CD4-positive, alpha-beta T cell (primary cell): ENCODE measurements around the gene POSTN. TPM values are rescaled to one million over a fixed set of nuclear protein-coding genes. Genes with fewer than 3 reads are reported as not detected.

Experiments used
- ATAC-seq: fragments of 200-7000 bp; cut with Tn5 transposase; one replicate; pipeline ENCODE4 v1.10.0; 2022; ENCODE audit warnings: mild to moderate bottlenecking; ENCODE audit not compliant: poor library complexity
- CTCF ChIA-PET: fragments of 350-600 bp; sonication (Branson Sonifier 250); formaldehyde crosslinking; loops from one replicate; lab custom pipeline; 2021; ENCODE audit warnings: antibody characterized with exemption, inconsistent platforms; lab: Charles Lee
- POLR2A ChIA-PET: fragments of 350-600 bp; sonication (Branson Sonifier 250); formaldehyde crosslinking; loops from one replicate; lab custom pipeline; 2021; ENCODE audit warnings: antibody characterized with exemption, inconsistent platforms; lab: Charles Lee
- DNase-seq, 14 experiments: peaks; one replicate each; pipeline ENCODE4 v3.0.0-alpha.2; 2013 to 2020; ENCODE audit warnings: mixed read lengths in 2 of 14
- H3K27ac ChIP-seq, 2 donors: one replicate each; pipeline versions ENCODE4 v1.5.1 to v1.7.0; 2013; ENCODE audit warnings: low read length in 2 of 2, low read depth in 1 of 2, mild to moderate bottlenecking in 1 of 2
- H3K27me3 ChIP-seq, 2 experiments: 1 replicate in 1 of 2; 2 replicates in 1 of 2; pipeline versions ENCODE4 v1.6.1 to v1.7.0; 2013; ENCODE audit warnings: low read length in 2 of 2, control low read depth in 1 of 2, mild to moderate bottlenecking in 1 of 2, moderate library complexity in 1 of 2; ENCODE audit not compliant: insufficient read depth in 2 of 2, control insufficient read depth in 1 of 2
- H3K36me3 ChIP-seq: one replicate; pipeline ENCODE4 v1.6.1; 2013; ENCODE audit warnings: low read length, control low read depth; ENCODE audit not compliant: insufficient read depth
- H3K4me1 ChIP-seq: one replicate; pipeline ENCODE4 v1.6.1; 2013; ENCODE audit warnings: low read length, control low read depth; ENCODE audit not compliant: insufficient read depth
- H3K4me3 ChIP-seq: one replicate; pipeline ENCODE4 v1.5.1; 2013; ENCODE audit warnings: mild to moderate bottlenecking, low read length, moderate library complexity
- H3K9me3 ChIP-seq, 2 experiments: 1 replicate in 1 of 2; 2 replicates in 1 of 2; pipeline versions ENCODE4 v1.6.1 to v1.7.0; 2013; ENCODE audit warnings: low read length in 2 of 2, mild to moderate bottlenecking in 2 of 2, control low read depth in 1 of 2, moderate library complexity in 1 of 2; ENCODE audit not compliant: control insufficient read depth in 1 of 2, insufficient read depth in 1 of 2
- H3K27ac Mint-ChIP-seq: one replicate; pipeline ENCODE4 v1.8.0; 2020; ENCODE audit warnings: mixed read lengths
- H3K27me3 Mint-ChIP-seq: one replicate; pipeline ENCODE4 v1.8.0; 2021; ENCODE audit warnings: mixed read lengths
- H3K36me3 Mint-ChIP-seq: one replicate; pipeline ENCODE4 v1.8.0; 2021; ENCODE audit warnings: low read depth, mixed read lengths
- H3K4me1 Mint-ChIP-seq: one replicate; pipeline ENCODE4 v1.8.0; 2021; ENCODE audit warnings: low read depth, mixed read lengths
- H3K4me3 Mint-ChIP-seq: one replicate; pipeline ENCODE4 v1.8.0; 2020; ENCODE audit warnings: mild to moderate bottlenecking, mixed read lengths
- H3K9me3 Mint-ChIP-seq: one replicate; pipeline ENCODE4 v1.8.0; 2020; ENCODE audit warnings: mixed read lengths
- intact Hi-C, 2 experiments: fragments of 100-400 bp; cut with DNase I in 1 of 2; cut with micrococcal nuclease in 1 of 2; formaldehyde crosslinking; loops; one replicate each; pipeline versions ENCODE4 v1.15.1 to v1.9.0; 2023 to 2025; cut with DNase I, micrococcal nuclease
- total RNA-seq, 174 experiments: library from RNA in 2 of 174; stranded (reverse) in 2 of 174; gene quantifications; one replicate each; pipeline ENCODE4 v1.2.3 and lab custom pipeline; 2021 to 2026
- TF ChIP-seq, protein P1 (sequence below): fragments of 200-600 bp; IDR thresholded peaks from one replicate; pipeline ENCODE4 v1.8.0; 2022; ENCODE audit warnings: antibody characterized with exemption, mild to moderate bottlenecking

POSTN gene
- total RNA-seq, 2 experiments from 2014 or later, result not detected

DNA sequence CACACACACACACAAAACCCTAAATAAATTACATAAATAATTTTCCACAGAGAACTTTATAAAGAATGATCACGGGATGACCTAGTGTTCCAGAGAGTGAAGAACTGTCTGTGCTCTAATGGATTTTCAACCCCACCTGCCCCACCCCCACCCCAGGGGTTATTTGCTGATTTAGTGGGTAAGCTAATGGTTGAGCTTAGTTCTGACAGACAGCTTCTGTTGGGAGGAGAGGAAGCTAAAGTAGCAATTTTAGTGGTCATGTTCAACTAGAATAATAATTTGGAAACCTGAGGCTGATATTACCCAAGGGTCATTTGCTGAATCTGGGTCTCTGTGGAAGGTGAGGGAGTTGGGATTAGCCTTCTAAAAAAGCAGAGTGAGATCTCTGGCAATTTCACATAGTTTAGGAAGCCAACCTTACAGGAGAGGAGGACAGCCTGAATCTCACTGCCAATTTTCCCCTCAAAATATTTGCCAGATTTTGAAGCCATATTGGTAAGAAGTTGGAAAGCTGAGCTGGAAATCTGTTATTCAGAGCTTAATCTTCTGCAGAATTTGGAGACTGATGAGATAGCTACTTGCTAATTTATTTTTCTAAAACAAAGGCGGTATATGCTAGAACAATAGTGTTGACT is 68.7 kb downstream of the POSTN start:
- Histone ChIP-seq H3K27ac (no peak overlapping the region), H3K27me3 (no peaks in the 10 kb centered on the region), H3K4me1 (no peaks in the 10 kb centered on the region), H3K36me3 (no peaks in the 10 kb centered on the region), H3K4me3 (no peak overlapping the region), H3K9me3 (no peaks in the 10 kb centered on the region)
- H3K27ac Mint-ChIP-seq, result no peak overlapping the region
- DNase-seq, result no peak
- no peak for ATAC-seq
- peaks cover 9% of the 10 kb centered on the region for H3K9me3 Mint-ChIP-seq
- intact Hi-C loops, result no loop called here
- no peaks in the 10 kb centered on the region for H3K27me3 Mint-ChIP-seq
- POLR2A ChIA-PET, result no interaction called here
- CTCF ChIA-PET, result interaction anchor here (0.9 kb wide), 1 partner anchor 12 kb away, joined by 3 read pairs; no protein-coding TSS in a partner anchor
- H3K36me3 Mint-ChIP-seq, result no peaks in the 10 kb centered on the region
- no peaks in the 10 kb centered on the region for H3K4me1 Mint-ChIP-seq
- no peak overlapping the region for H3K4me3 Mint-ChIP-seq
- TF ChIP-seq, protein P1, sequence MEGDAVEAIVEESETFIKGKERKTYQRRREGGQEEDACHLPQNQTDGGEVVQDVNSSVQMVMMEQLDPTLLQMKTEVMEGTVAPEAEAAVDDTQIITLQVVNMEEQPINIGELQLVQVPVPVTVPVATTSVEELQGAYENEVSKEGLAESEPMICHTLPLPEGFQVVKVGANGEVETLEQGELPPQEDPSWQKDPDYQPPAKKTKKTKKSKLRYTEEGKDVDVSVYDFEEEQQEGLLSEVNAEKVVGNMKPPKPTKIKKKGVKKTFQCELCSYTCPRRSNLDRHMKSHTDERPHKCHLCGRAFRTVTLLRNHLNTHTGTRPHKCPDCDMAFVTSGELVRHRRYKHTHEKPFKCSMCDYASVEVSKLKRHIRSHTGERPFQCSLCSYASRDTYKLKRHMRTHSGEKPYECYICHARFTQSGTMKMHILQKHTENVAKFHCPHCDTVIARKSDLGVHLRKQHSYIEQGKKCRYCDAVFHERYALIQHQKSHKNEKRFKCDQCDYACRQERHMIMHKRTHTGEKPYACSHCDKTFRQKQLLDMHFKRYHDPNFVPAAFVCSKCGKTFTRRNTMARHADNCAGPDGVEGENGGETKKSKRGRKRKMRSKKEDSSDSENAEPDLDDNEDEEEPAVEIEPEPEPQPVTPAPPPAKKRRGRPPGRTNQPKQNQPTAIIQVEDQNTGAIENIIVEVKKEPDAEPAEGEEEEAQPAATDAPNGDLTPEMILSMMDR, result no peak

DNA sequence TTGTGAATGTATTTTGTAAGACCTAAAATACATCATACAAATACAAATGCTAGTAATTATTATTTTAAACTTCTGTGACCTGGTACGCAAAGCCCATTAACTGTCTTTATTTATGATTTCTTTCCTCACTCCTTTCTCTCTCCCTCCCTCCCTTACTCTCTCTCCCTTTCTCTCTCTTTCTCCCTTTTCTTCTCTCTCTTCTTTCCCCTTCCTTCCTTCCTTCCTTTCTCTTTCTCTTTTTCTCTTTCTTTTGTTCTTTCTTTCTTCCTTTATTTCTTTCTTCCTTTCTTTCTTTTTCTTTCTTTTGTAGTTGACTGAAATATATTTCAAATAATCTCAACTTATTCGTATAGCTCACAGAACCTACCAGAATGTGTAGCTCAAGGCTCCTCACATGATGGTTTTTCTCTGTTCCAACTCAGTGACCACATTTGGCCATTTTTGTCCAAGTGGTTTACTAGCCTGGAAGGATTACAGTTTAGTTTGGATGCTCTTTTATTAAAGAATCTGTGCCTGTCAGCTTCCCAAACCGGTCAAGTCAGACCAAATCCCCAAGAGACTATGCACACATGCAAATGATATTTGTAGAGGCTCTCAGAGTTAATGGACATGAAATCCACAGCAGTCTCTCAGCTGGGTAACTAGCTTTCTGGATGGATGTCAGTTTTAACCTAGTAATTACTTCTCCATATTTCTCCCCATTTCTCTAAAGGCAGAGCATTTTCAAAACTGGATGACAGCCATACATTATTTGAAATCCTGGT is 71.7 kb downstream of the POSTN start:
- DNase-seq (no peak), ATAC-seq (no peak)
- Histone ChIP-seq H3K4me1 (no peaks in the 10 kb centered on the region), H3K27me3 (no peaks in the 10 kb centered on the region), H3K27ac (no peak overlapping the region), H3K4me3 (no peak overlapping the region), H3K36me3 (no peaks in the 10 kb centered on the region), H3K9me3 (peaks cover 0 to 5% of the 10 kb centered on the region in 2 experiments)
- Mint-ChIP-seq H3K27ac (no peak overlapping the region), H3K4me1 (no peaks in the 10 kb centered on the region), H3K4me3 (no peak overlapping the region), H3K27me3 (no peaks in the 10 kb centered on the region), H3K9me3 (peaks cover 9% of the 10 kb centered on the region), H3K36me3 (no peaks in the 10 kb centered on the region)
- ChIA-PET CTCF (no interaction called here), POLR2A (interaction anchor here (0.6 kb wide), 1 partner anchor 1159 kb away, joined by 4 read pairs; no protein-coding TSS in a partner anchor)
- TF ChIP-seq, protein P1, result no peak
- intact Hi-C loops, result no loop called here

DNA sequence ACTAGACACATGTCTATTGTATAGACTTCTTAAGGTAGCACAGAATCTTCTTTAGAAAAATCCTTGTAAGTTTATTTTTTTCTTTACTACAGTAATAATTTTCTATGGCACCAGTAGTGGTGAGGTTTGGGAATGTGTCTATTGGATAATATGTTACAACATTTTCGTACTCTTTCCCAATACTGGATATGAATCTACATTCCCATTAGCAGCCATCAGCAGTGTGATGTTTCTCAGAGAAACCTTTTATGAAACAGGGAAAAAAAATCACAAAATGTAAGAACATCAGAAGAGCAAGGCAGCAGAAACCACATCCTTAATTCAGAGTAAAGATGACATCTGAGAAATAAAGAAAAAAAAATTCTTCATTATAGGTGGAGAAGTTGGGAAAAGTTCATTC is 83.3 kb downstream of the POSTN start:
- Mint-ChIP-seq H3K4me1 (no peaks in the 10 kb centered on the region), H3K4me3 (no peak overlapping the region), H3K27me3 (no peaks in the 10 kb centered on the region), H3K9me3 (no peaks in the 10 kb centered on the region), H3K36me3 (no peaks in the 10 kb centered on the region), H3K27ac (no peak overlapping the region)
- intact Hi-C loops, result no loop called here
- no peaks in the 10 kb centered on the region for H3K9me3 ChIP-seq
- H3K27ac ChIP-seq, result no peak overlapping the region
- no peaks in the 10 kb centered on the region for H3K4me1 ChIP-seq
- POLR2A ChIA-PET, result no interaction called here
- H3K36me3 ChIP-seq, result no peaks in the 10 kb centered on the region
- H3K4me3 ChIP-seq, result no peak overlapping the region
- ATAC-seq, result no peak
- TF ChIP-seq, protein P1, result no peak
- CTCF ChIA-PET, result no interaction called here
- no peaks in the 10 kb centered on the region for H3K27me3 ChIP-seq
- no peak for DNase-seq
